UCSD-AML1 (cell line): ENCODE data around the gene ABR.

Experiments
- DNase-seq: peaks from one replicate; lab custom pipeline; 2025; ENCODE audit not compliant: unreplicated experiment; lab: John Stamatoyannopoulos, UW

The ABR gene

DNA sequence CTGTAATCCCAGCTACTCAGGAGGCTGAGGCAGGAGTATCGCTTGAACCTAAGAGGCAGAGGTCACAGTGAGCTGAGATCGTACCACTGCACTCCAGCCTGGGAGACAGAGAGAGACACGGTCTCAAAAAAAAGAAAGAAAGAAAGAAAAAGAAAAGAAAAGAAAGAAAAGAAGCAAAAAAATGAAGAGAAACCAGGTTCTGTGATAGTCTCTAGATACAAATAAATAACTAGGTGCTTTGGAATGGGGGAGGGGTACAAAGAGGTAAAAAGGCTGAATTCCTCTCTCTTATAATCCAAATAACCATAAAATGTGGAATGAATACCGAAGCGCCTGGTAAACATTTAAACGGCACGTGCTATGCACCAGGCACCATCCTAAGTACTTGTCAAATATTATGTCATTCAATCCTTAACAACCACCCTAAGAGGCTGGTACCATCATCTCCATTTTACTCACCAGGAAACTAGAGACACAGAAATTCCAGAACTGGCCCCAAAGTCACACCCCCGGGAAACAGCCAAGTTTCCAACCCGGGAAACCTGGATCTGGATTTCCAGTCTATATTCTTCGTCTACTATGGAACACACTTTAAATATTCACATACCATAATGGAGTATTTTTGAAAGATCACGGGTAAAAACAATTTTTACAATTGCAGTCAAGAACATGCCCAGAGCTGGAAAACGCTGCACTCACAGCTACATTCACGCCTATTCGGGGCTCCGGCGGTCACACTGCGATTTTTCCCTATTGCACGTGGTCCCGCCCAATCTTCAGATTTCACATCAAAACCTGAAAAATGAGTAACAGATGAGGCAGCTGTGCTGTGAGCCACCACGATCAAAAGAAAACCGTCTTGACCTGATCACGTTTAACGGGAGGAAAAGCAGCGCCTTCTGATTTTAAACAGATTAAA lies 210.7 kb downstream of the ABR start:
- DNase-seq, result no peak

- DNase-seq, result no peak
Measured at GRCh38 chr17:967122-967521, 212.7 kb downstream of the ABR start.

GRCh38 chr17:965311-965989 lies 214.3 kb downstream of the ABR start:
- no peak for DNase-seq

GRCh38 chr17:964876-965275 lies 214.9 kb downstream of the ABR start:
- DNase-seq, result no peak

DNA sequence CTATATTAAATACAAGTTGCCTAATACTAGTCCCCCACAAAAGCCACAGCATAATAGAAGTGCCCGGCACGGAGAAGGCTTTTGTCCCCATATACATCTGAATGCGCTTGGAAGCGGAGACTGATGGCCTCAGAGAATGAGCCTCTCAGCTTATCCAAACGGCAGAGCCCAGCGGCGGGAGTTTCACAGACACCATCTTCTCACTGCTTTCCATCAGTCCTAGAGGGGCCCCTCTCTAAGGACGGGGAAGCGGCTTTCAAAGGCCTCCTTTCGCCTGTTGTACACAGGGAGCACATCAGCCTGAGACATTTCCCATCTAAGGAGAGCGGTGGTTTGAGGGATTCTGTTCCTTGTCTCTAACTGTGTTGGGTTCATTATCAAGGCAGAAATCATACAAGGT lies 217.1 kb downstream of the ABR start:
- DNase-seq, result no peak

DNA sequence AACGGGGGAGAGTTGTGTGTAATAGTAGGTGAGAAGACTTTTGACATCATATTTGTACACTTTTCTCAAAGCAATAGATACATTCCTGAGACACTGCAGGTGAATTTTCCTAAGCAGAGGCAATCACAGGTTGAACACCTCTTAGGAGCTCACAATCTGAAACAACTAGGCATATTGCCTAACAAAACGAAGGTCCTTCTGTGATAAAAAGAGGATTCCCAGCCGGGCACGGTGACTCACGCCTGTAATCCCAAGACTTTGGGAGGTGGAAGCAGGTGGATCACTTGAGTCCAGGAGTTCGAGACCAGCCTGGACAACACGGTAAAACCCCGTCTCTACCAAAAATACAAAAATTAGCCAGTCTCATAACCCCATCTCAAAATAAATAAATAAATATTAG lies 217.6 kb downstream of the ABR start:
- no peak for DNase-seq

DNA sequence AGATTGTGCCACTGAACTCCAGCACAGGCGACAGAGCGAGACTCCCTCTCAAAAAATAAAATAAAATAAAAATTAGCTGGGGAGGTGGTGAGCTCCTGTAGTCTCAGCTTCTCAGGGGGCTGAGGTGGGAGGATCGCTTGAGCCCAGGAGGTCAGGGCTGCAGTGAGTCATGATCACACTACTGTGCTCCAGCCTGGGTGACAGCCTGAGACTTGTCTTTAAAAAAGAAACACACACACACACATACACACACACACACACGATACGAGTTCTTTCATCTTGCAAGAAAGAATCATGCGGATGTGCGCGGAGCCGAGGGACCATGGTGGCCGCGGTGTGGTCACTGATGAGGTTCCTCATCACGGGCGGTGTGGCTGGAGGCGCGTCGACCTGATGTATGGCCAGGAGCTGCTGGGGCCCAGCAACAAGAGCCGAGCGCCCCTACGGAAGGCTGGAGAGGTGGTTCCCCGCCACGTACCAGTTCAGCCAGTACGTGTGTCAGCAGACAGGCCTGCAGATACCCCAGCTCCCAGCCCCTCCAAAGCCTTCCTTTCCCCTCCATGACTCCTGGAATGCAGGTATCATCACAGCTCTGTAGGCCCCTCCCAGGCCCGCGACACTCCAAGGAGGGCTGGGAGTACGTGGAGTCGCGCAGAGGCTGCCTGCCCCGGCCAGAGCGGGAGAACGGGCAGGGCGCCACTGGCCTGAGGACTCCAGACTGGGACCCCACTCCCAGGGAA lies 220.9 kb downstream of the ABR start:
- no peak for DNase-seq

DNA sequence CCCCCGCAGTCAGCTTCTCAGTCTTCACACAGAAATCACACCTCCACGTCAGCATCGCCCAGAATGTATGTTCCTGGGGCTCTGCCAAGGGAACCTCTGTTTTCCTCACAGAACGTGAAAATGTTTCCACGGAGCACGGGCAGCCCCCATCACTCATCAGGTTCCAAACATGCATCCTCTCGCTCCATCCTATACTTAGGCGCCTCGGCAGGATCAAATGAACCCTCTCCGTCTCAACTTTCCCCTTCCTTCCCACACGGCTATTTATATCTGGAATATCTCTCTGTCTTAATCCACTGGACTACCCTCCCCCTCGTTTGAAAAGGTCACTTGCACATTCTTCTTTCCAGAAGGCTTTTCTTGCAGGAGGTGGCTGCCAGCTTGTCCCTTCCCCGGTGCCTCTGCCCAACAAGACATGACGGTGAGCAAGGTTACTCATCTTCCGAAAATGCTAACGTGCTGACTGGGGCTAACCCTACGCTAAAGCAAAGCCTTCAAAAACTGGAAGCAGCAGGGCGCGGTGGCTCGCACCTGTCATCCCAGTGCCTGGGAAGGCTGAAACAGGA lies 221.8 kb downstream of the ABR start:
- no peak for DNase-seq

DNA sequence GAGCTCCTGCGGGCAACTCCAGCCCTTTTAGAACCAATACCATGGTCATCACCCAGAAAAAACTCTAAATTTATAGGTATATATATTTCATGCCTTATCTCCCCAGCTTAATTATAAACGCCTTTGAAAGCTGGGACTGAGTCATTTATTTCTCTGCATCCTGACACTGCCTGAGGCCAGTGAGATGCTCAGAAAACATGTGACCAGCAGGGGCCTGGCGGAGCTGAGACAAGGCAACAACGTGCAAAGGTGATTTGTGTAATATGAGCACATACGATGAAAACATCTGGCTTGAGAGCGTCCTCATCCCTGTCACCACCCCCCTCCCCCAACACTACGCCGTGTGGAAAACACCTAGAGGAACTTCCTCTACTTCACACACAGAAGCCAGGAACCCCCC lies 222.9 kb downstream of the ABR start:
- no peak for DNase-seq

DNA sequence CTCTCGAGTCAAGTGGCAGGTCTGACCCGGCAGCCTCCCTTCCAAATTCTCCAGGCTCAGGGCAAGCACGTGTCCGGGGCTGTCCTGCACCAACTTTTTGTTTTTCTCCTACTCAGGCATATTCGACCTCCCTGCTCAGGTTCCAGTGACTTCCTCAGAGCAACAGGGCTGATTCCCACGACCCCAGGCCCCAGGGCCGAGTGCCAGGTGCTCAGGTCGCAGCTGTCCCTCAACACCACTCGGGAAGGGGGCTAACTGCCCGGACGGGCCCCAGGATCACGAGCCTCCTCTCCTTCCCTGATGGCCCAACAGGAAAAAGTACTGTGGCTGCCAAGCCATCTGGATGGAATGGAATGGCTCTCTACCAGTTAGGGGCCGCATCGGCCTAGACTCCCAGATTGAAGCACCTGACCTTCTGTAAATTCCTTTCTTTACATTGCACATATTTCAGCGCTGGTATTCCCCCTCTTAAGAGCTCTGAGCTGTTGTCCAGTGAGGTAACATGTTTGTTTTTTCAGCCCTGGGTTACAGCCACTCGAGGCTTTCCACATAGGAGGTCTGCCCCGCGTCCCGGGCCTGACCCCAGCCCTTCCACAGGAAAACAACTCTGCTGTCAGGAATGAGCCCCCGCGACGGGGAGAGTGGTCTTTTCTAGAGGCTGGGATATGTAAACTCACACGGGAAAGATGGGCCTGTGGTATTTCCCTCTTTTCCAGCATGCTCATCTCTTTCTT lies 225.2 kb downstream of the ABR start:
- no peak for DNase-seq

DNA sequence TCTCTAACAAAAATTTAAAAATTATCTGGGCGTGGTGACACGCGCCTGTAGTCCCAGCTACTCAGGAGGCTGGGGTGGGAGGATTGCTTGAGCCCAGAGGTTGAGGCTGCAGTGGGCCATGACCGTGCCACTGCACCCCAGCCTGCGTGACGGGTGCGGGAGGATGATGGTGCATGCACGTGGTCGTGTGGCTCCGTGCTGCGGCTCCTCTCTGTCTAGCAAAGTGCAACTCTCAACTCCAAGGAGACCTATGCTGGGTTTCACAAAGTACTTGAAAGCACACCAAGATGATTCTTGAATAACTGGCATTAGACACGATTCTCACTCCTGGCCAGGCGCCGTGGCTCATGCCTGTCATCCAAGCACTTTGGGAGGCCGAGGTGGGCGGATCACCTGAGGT lies 226.0 kb downstream of the ABR start:
- DNase-seq, result no peak
